ENCODE measurements around the gene PRPF4.
A peak's percentile ranks its signal among the peaks of the same experiment; 100 is the strongest.

PRPF4 gene

GRCh38 chr9:113307396-113307975 lies 32.0 kb downstream of the PRPF4 start:
- no peak overlapping the region for H2AFZ ChIP-seq
- H3K4me3 ChIP-seq (ENCODE audit: low read depth, low read length), result peak overlapping the region; percentile 32
- no peak for TF ChIP-seq CTCF (IDR thresholded peaks at IDR 0.05)
- no peak overlapping the region for H3K9ac ChIP-seq
- no peaks in the 10 kb centered on the region for H3K9me3 ChIP-seq (ENCODE audit: control insufficient read depth, low read length)
- H3K4me2 ChIP-seq (ENCODE audit: low read length), result peak overlapping the region; percentile 34
- no peaks in the 10 kb centered on the region for H3K79me2 ChIP-seq
- no peaks in the 10 kb centered on the region for H3K36me3 ChIP-seq (ENCODE audit: control insufficient read depth, insufficient read depth, low read length)
- H3K27ac ChIP-seq, result peak overlapping the region; percentile 49
- peaks cover 8% of the 10 kb centered on the region for H3K4me1 ChIP-seq
- H3K27me3 ChIP-seq (ENCODE audit: control insufficient read depth, insufficient read depth, low read length), result no peaks in the 10 kb centered on the region

- Histone ChIP-seq H2AFZ (no peak overlapping the region), H3K9ac (no peak overlapping the region), H3K4me1 (peaks cover 12% of the 10 kb centered on the region), H3K79me2 (no peaks in the 10 kb centered on the region), H3K27me3 (ENCODE audit: control insufficient read depth, insufficient read depth, low read length) (no peaks in the 10 kb centered on the region), H3K4me2 (ENCODE audit: low read length) (peak overlapping the region; percentile 2), H3K4me3 (ENCODE audit: low read depth, low read length) (peak overlapping the region; percentile 2), H3K9me3 (ENCODE audit: control insufficient read depth, low read length) (no peaks in the 10 kb centered on the region), H3K36me3 (ENCODE audit: control insufficient read depth, insufficient read depth, low read length) (no peaks in the 10 kb centered on the region), H3K27ac (peak overlapping the region; percentile 62)
- peak; percentile 57 for TF ChIP-seq CTCF (IDR thresholded peaks at IDR 0.05)
These were observed 33.9 kb downstream of the PRPF4 start for GRCh38 chr9:113309204-113309813.

GRCh38 chr9:113310538-113310937 lies 35.1 kb downstream of the PRPF4 start:
- H3K4me2 ChIP-seq (ENCODE audit: low read length), result peak overlapping the region; percentile 7
- H3K4me1 ChIP-seq, result peaks cover 12% of the 10 kb centered on the region
- peak overlapping the region; percentile 42 for H2AFZ ChIP-seq

GRCh38 chr9:113311961-113312360 lies 36.5 kb downstream of the PRPF4 start:
- Histone ChIP-seq H3K4me3 (ENCODE audit: low read depth, low read length) (no peak overlapping the region), H3K4me2 (ENCODE audit: low read length) (no peak overlapping the region), H3K27me3 (ENCODE audit: control insufficient read depth, insufficient read depth, low read length) (no peaks in the 10 kb centered on the region), H3K9ac (no peak overlapping the region), H3K79me2 (no peaks in the 10 kb centered on the region), H3K36me3 (ENCODE audit: control insufficient read depth, insufficient read depth, low read length) (no peaks in the 10 kb centered on the region), H2AFZ (no peak overlapping the region), H3K9me3 (ENCODE audit: control insufficient read depth, low read length) (no peaks in the 10 kb centered on the region), H3K27ac (no peak overlapping the region), H3K4me1 (peaks cover 12% of the 10 kb centered on the region)
- TF ChIP-seq CTCF (IDR thresholded peaks at IDR 0.05), result no peak

More at GRCh38 chr9:113310538-113310937, 35.1 kb downstream of the PRPF4 start:
- Histone ChIP-seq H3K9me3 (ENCODE audit: control insufficient read depth, low read length) (no peaks in the 10 kb centered on the region), H3K4me3 (ENCODE audit: low read depth, low read length) (no peak overlapping the region), H3K27ac (peak overlapping the region; percentile 62), H3K79me2 (no peaks in the 10 kb centered on the region), H3K27me3 (ENCODE audit: control insufficient read depth, insufficient read depth, low read length) (no peaks in the 10 kb centered on the region), H3K9ac (no peak overlapping the region), H3K36me3 (ENCODE audit: control insufficient read depth, insufficient read depth, low read length) (no peaks in the 10 kb centered on the region)
- TF ChIP-seq CTCF (IDR thresholded peaks at IDR 0.05), result no peak

GRCh38 chr9:113313261-113313660 lies 37.8 kb downstream of the PRPF4 start:
- H3K9me3 ChIP-seq (ENCODE audit: control insufficient read depth, low read length), result no peaks in the 10 kb centered on the region
- H3K4me1 ChIP-seq, result peaks cover 15% of the 10 kb centered on the region

More at GRCh38 chr9:113313261-113313660, 37.8 kb downstream of the PRPF4 start:
- Histone ChIP-seq H3K4me3 (ENCODE audit: low read depth, low read length) (no peak overlapping the region), H2AFZ (no peak overlapping the region), H3K4me2 (ENCODE audit: low read length) (no peak overlapping the region), H3K79me2 (no peaks in the 10 kb centered on the region), H3K9ac (no peak overlapping the region), H3K27me3 (ENCODE audit: control insufficient read depth, insufficient read depth, low read length) (no peaks in the 10 kb centered on the region), H3K27ac (peak overlapping the region; percentile 36), H3K36me3 (ENCODE audit: control insufficient read depth, insufficient read depth, low read length) (no peaks in the 10 kb centered on the region)
- TF ChIP-seq CTCF (IDR thresholded peaks at IDR 0.05), result no peak
